ENCODE results near the gene MRPL16.

The MRPL16 gene

DNA sequence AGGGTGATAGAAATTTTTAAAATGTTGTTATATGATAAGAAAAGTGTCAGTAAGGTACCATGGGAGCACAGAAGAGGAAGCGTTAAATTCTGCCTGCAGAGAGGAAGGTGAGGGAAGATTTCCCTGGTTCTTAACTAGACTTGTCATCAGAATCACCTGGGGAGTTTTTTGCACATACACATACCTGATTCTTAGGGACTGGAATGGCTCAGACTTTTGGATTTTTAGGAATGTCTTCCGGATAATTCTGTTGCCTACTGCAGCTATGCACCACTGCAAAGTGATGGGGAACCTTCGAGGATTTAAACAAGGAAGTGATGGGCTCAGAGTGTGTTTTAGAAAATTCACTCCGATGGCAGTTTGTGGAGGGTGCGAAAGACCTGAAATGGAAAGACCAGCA is 33.5 kb downstream of the MRPL16 start:
- in situ Hi-C loops (cut with MboI; ENCODE audit: low sequenced_read_pairs) = loop anchor here (25.0 kb wide), 1 partner anchor 215 kb away; no protein-coding TSS in a partner anchor

DNA sequence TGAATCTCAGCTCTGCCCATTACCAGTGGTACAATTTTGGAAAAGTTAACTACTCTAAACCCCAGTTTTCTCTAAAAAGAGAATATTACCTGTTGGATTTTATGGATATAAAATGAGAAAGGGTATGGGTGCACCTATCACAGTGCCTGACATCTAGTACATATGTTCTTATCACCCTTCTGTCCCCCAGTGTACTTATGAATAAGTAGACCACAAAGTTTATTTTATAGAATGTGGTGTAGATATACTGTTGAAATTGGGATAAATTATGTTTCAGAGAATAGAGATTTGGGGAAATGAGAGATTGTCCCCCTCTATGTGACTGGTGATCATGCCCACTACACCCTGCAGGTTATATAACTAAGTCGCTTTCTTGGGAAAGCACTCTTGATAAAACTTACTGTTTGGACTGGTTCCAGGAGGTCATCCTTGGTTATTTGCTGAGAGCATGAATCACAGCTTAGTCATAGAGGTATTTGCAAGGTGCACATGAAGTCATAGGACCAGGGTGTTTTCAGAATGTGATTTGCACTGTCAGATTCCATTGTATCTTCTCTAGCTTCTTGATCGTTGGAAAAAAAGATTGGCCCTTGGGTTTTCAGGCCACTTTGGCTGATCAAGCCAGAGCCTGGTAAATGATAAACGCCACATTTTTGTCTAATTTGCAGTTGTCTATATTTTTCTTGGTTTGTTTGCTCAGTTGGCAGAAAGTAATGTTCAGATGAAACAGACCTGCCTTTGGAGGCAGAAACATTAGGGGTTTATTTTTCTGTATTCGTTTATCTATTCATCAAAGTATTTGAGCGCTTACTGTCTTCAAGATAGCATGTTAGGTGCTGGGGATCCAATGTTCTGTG is 34.1 kb downstream of the MRPL16 start:
- in situ Hi-C loops (cut with MboI; ENCODE audit: low sequenced_read_pairs) = loop anchor here (25.0 kb wide), 1 partner anchor 214 kb away; no protein-coding TSS in a partner anchor

DNA sequence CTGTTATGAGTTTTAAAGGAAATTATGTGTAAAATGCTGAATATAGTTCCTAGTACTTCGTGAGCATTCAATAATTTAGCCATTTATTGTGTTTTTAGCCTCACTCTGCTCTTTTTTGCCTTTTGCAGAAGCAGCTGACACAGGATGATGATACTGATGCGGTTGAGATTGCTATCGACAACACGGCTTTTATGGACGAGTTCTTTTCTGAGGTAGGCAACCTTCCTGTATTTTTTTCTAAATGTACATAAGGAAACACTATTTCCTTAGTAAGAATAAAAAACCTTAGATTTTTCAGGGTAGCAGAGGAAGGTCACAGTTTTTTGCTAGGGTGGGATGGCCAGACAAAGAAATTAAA is 37.5 kb downstream of the MRPL16 start:
- in situ Hi-C loops (cut with MboI; ENCODE audit: low sequenced_read_pairs) = no loop called here

DNA sequence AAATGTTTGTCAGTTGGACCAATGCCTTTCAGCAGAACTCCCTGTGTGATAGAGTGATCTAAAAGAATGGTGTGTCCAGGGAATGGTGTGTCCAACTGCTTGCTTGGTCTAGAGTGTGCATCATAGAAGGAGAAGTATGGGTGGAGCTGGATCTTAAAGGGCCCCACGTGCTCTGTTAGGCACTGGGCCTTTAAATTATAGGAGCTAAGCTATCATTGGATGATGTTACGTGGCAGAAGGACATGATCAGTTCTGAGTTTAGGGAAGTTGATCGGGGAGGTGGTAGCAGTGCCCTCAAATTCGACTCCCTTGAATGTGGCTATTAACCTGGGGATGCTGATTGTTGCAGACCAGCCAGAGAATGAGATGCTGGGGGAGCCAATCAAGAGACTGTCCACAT is 39.0 kb downstream of the MRPL16 start:
- in situ Hi-C loops (cut with MboI; ENCODE audit: low sequenced_read_pairs) = no loop called here

DNA sequence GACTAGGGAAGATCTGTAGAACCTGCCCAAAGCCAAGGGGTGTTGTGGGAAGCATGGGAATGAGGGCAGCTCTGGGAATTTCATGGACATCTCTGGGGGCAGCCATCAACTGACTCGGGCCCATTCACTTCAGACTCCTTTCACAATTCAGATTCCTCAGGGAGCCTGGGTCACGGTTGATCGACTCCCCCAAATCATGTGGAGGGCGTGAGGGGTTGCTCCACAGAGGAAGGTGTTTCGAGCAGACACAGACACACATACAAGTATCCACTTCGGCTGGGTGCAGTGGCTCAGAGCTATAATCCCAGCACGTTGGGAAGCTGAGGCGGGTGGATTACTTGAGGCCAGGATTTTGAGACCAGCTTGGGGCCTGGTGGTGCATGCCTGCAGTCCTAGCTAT is 39.7 kb downstream of the MRPL16 start:
- in situ Hi-C loops (cut with MboI; ENCODE audit: low sequenced_read_pairs) = no loop called here

DNA sequence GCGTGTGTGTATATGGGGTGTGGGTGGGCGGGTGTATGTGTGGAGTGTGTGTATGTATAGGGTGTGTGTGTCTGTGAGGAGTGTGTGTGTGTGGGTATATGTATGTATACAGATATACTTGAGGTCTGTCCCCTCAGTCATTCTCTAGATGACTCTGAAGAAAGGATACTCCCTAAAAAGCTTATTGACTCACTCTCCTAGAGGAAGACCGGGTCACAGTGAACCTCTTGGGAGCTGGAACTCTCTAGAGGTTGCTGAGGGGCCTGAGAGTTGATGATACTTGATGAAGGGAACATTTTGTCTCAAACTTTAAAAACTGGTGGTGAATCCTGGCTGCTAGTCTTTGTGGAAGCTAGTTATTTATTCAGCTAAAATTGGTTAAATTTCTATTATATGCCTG is 40.3 kb downstream of the MRPL16 start:
- in situ Hi-C loops (cut with MboI; ENCODE audit: low sequenced_read_pairs) = no loop called here

DNA sequence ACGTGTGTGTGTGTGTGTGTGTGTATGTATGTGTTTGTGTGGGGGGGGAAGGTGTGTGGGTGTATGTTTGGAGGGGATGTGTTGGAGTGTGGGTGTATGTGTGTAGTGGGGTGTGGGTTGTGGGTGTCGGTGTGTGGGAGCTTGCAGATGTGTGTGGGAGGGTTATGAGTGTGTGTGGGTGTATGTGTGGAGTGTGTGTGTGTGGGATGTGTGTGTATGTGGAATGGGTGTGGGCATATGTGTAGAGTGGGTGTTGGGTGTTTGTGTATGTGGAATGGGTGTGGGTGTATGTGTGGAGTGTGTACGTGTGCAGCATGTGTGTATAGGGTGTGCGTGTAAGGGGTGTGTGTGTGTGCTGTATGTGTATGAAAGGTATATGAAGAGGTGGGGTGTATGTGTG is 40.8 kb downstream of the MRPL16 start:
- in situ Hi-C loops (cut with MboI; ENCODE audit: low sequenced_read_pairs) = no loop called here

DNA sequence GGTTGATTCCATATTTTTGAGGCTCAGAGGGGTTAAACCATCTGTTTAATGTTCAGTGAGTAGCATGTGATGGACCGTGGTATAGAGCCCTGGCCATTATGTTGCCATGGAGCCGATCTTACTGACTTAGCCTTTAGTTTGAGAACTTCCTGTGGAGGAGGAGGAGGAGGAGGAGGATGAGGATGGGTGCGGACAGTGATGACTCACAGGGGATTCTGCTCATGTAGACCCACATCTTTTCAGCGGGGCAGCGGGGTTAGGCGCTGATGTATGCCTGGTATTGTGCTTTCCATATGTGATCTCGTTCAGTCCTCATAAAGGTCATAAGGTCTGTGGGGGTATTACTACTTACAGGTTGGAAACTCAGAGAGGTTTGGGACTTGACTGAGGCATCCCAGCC is 41.5 kb downstream of the MRPL16 start:
- in situ Hi-C loops (cut with MboI; ENCODE audit: low sequenced_read_pairs) = no loop called here

DNA sequence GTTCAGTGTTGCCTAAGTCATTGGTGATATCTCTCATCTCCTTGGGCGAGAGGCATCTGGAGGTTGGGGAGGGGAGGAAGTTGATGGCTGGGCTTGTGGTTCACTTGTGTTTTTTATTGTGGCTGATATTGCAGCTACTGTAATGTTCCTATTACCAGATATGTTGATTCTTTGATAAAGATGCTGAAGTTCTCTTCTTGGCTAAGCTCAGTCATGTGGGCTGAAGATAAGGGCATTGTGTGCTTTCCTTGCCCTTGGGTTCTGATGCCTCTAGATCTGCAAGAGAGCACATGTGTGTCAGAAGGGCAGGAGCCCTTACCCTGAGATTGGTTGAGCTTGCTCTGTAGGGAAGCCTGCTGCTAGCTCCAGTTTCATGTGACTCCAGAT is 43.4 kb downstream of the MRPL16 start:
- in situ Hi-C loops (cut with MboI; ENCODE audit: low sequenced_read_pairs) = no loop called here

DNA sequence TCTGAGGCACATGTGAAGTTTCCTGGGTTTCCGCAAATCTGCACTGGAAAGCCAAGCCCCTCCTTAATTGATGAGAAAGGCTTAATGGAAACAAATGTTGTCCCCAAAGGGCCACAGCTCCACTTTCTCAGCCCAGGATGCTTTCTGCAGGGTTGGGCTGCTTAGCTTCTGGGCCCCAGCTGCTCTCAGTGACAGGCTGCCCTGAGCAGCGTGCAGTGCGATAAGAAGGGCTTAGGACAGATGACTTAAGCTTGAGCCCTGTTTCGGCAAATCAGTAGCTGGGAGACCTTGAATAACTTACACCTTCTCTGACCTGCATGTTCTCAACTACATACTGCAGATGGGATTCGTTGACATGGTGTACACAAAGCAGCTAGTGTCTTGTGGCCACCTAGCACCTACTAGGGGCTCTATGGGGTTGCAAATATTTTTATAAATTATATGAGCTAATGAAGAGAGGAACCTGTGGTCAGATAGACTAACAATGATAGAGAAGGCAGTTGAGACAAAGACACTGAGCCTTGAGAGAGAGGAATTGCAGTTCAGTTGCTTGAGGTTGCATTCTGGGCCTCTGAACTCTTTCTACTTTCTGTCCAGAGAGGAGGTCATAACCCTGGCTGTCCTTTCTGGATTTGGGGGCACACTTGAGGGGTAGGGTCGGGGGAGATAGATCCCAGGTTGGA is 43.9 kb downstream of the MRPL16 start:
- in situ Hi-C loops (cut with MboI; ENCODE audit: low sequenced_read_pairs) = no loop called here

DNA sequence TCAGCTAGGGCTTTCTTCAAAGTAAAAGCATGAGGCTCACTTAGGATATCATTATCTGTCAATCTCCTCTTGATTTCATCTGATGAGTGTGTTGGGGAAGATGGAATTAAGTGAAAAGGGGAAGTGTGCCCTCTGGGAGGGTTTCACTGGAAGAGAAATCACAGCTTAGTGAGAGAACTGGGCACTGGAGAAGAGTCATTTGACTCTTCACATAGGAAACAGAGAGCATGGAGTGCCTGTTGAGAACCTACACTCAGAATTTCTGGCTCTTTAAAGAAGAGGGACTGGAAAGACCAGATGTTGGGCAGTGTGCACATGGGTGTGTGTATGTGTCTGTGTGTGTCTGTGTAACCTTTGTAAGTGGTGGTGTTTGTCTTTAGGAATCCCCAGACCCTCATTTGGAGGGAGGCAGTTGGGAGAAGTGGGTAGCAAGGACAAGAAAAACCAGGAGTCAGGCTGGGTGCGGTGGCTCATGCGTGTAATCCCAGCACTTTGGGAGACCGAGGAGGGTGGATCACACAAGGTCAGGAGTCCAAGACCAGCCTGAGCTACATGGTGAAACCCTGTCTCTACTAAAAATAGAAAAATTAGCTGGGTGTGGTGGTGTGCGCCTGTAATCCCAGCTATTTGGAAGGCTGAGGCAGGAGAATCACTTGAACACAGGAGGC is 45.4 kb downstream of the MRPL16 start:
- in situ Hi-C loops (cut with MboI; ENCODE audit: low sequenced_read_pairs) = no loop called here

DNA sequence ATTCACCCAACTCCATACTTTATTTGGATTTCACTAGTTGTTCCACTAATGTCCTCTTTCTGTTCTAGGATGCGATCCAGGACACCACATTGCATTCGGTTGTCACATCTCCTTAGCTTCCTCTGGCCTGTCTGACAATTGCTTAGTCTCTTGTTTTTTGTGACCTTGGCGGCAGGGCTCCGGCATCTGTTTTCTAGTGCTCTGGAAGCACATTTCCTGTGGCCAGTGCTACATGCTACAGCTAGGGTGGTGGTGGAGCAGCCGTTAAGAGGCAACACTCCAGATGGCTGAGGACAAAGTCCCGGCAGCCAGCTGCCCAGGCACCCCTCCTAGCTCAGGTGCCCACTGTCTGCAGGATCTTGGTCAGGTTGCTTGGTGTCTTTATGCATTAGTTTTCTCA is 48.6 kb downstream of the MRPL16 start:
- in situ Hi-C loops (cut with MboI; ENCODE audit: low sequenced_read_pairs) = no loop called here

DNA sequence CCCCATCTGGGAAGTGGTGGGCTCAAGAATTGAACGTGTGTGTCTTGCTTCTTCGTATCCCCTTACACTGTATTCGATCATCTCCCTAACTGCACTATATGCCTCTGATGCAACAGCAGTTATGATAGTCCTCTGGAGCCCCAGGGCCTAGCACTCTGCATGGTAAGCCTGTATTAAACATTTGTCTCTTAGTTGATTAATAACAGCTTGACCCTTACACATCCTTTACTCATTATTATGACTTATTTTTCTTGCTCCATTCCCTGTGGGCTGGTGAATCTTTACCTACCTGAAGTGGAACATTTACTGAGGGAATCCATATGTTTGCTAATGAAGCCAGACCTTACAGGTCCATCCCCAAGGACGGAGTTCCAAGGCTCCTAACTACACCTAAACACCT is 49.8 kb downstream of the MRPL16 start:
- in situ Hi-C loops (cut with MboI; ENCODE audit: low sequenced_read_pairs) = no loop called here

DNA sequence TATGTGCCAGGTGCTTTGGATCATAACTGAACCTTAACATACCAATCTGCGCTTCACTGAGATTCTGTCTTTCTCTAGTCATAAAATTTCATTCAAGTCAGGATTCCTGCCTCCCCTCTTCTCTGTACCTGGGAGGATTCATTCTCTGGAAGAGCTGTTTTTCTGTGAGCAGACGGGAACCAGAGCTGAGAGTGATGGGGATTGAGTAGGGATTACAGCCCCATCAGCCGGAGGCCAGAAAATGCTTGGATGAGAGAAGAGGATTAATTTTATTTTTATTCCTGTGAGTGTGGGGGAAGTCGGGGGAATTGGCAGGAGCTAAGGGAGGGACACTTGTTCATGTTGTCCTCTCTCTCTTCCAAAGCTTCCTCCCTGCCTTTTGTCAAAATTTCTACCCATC is 50.7 kb downstream of the MRPL16 start:
- in situ Hi-C loops (cut with MboI; ENCODE audit: low sequenced_read_pairs) = loop anchor here (5.0 kb wide), 1 partner anchor 42 kb away; no protein-coding TSS in a partner anchor

DNA sequence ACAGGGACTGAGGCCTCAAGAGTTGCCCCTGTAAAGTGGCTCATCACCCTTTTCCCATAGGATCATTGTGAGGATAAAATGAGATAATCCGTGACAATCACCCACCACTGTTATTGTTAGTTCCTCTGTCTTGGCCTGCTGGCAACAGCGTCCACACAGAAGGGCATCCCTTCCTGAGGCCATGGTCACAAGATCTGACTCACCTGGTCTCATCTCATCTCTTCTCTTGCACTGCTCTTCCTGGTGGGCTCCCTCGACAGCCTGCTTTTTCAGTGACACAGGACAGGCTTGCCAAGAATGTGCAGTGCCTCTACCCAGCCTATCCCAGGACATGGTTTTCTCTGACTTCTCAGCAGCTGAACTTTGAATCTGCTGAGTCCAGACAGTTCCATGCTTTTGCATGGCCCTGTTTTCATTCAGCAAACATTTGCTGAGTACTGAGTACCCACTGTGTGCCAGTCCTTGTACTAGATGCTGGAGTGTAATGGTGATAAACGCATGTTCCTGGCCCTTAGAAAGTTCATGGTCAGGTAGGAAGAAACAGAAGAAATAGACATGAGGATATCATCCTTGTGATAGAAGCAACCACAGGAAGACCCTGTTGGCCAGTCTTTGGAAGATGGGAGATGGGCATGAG is 52.1 kb downstream of the MRPL16 start:
- in situ Hi-C loops (cut with MboI; ENCODE audit: low sequenced_read_pairs) = loop anchor here (5.0 kb wide), 1 partner anchor 44 kb away; no protein-coding TSS in a partner anchor

DNA sequence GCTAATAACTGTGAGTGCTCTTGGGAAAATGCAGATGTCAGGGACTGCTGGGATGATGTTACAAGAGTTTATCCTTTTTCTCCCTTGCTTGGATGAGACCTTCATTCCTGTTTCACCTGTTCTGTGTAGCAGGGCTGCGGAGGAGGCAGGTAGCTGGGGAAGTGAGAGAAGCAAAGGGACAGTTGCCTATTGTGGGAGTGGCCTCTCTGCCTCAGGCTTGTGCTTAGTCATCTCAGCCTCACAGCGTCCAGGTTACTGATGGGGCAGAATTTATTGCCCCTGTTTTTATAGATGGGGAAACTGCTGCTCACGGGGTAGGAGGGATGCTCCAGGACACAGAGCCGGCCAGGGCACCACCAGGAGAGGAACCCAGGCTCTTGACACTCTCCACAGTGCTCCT is 53.7 kb downstream of the MRPL16 start:
- in situ Hi-C loops (cut with MboI; ENCODE audit: low sequenced_read_pairs) = loop anchor here (5.0 kb wide), 1 partner anchor 45 kb away; no protein-coding TSS in a partner anchor

DNA sequence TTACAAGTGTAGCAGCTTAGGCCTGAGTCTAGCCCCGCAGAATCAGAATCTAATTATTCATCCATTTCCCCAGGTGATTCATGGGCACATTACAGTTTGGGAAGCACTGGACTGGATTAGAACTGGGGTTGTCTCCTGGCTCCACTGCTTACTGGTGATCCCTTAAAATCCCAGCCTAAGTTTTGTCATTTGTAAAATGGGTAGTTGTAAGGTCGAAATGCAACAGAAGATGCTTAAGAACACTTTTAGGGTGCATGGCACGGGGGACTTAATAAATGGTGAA is 54.1 kb downstream of the MRPL16 start:
- in situ Hi-C loops (cut with MboI; ENCODE audit: low sequenced_read_pairs) = loop anchor here (5.0 kb wide), 1 partner anchor 46 kb away; no protein-coding TSS in a partner anchor

Data from HL-60/S4 treated with retinoic acid at 250 ng/mL for 4 days and 3 days (cell line).